Adrenal gland (tissue), 12 donors: ENCODE data around the gene IPO9. TPM values are rescaled to one million over a fixed set of nuclear protein-coding genes. Genes with fewer than 3 reads are reported as not detected.

ENCODE experiments used
- DNase-seq, 7 donors: peaks; one replicate each; pipeline ENCODE4 v3.0.0-alpha.2; 2019 to 2020
- H3K27ac ChIP-seq, 5 donors: fragments of 200-600 bp; sonication (generic) in 4 of 5; 1 replicate in 3 of 5; 2 replicates in 2 of 5; pipeline versions ENCODE4 v1.5.1 to v1.8.0; 2016 to 2020; ENCODE audit warnings: mild to moderate bottlenecking in 1 of 5
- H3K27me3 ChIP-seq: fragments of 200-600 bp; 2 replicates; pipeline ENCODE4 v1.8.0; 2021
- H3K36me3 ChIP-seq, 2 donors: fragments of 200-600 bp; replicated peaks in 1 of 2; 1 replicate in 1 of 2; 2 replicates in 1 of 2; pipeline versions ENCODE4 v1.5.1 to v1.8.0; 2018 to 2022
- H3K4me1 ChIP-seq, 2 donors: fragments of 200-600 bp; replicated peaks in 1 of 2; 1 replicate in 1 of 2; 2 replicates in 1 of 2; pipeline versions ENCODE4 v1.5.1 to v1.8.0; 2018 to 2021
- H3K4me3 ChIP-seq, 4 donors: fragments of 200-600 bp; sonication (generic) in 3 of 4; one replicate each; pipeline ENCODE4 v1.5.1; 2016 to 2018
- H3K9me3 ChIP-seq, 3 donors: fragments of 200-600 bp; sonication (generic) in 1 of 3; replicated peaks in 1 of 3; 1 replicate in 2 of 3; 2 replicates in 1 of 3; pipeline versions ENCODE4 v1.5.1 to v1.8.0; 2016 to 2021
- POLR2A ChIP-seq, 2 donors: fragments of 450-650 bp; IDR thresholded peaks; one replicate each; pipeline ENCODE4 v1.6.1; 2017; ENCODE audit warnings: antibody characterized with exemption in 2 of 2, mild to moderate bottlenecking in 2 of 2, moderate library complexity in 1 of 2
- WGBS, 4 donors: extraction: QIAGEN DNeasy Blood & Tissue Kit in 2 of 4; methylation state at CpG; one replicate each; pipeline versions ENCODE4 v1.1.5 to v1.1.7; 2013 to 2017; 5-methylcytosine and 5-hydroxymethylcytosine counted together
- intact Hi-C, 2 donors: fragments of 100-400 bp; cut with DNase I; formaldehyde crosslinking; loops; one replicate each; pipeline versions ENCODE4 v1.14.1 to v1.15.0; 2022 to 2023
- polyA plus RNA-seq, 3 donors: library from polyadenylated mRNA; stranded (reverse); fragments of 200-250 nt in 2 of 3; fragments of 350-450 nt in 1 of 3; fragmentation: Illumina TruSeq in 1 of 3; extraction: RNeasy Lipid Tissue Mini Kit (QIAGEN cat#74804) in 1 of 3; gene quantifications; one replicate each; pipeline ENCODE4 v1.2.3, GENCODE V29; 2013 to 2014
- total RNA-seq, 9 donors: library from RNA; depleted of rRNA in 4 of 9; stranded (reverse); fragments of >200 nt in 4 of 9; fragments of 120-200 nt in 1 of 9; fragmentation: NEBNext Ultra II Directional in 1 of 9; extraction: Animal tissue kit (Norgen Biotek cat#: 25700) in 1 of 9; gene quantifications; one replicate each; pipeline versions ENCODE4 v1.1.0 to v1.2.4, GENCODE V29; 2013 to 2023
- TF ChIP-seq, protein P1 (sequence below), 6 experiments: fragments of 450-650 bp in 4 of 6; fragments of 200-600 bp in 2 of 6; sonication (generic) in 1 of 6; IDR thresholded peaks; 1 replicate in 5 of 6; 2 replicates in 1 of 6; pipeline versions ENCODE4 v1.5.1 to v1.8.0; 2016 to 2021; ENCODE audit warnings: antibody characterized with exemption in 6 of 6, mild to moderate bottlenecking in 2 of 6, moderate library complexity in 1 of 6
- donor health status: healthy with polysubstance abuse.
- donor health status: Bipolar disorder and iron deficiency.
- donor health status: DM: yes; HTN: yes; CAD: no.
- donor health status: DM: no; HTN: no; CAD: no.
- donor health status: DM: no; HTN: no; CAD: no.
- donor health status: DM: yes; HTN: yes; CAD: no.

The IPO9 gene
- total and polyA plus RNA-seq, 12 donors: 13.6 to 45.2 (median 28.5) TPM

DNA sequence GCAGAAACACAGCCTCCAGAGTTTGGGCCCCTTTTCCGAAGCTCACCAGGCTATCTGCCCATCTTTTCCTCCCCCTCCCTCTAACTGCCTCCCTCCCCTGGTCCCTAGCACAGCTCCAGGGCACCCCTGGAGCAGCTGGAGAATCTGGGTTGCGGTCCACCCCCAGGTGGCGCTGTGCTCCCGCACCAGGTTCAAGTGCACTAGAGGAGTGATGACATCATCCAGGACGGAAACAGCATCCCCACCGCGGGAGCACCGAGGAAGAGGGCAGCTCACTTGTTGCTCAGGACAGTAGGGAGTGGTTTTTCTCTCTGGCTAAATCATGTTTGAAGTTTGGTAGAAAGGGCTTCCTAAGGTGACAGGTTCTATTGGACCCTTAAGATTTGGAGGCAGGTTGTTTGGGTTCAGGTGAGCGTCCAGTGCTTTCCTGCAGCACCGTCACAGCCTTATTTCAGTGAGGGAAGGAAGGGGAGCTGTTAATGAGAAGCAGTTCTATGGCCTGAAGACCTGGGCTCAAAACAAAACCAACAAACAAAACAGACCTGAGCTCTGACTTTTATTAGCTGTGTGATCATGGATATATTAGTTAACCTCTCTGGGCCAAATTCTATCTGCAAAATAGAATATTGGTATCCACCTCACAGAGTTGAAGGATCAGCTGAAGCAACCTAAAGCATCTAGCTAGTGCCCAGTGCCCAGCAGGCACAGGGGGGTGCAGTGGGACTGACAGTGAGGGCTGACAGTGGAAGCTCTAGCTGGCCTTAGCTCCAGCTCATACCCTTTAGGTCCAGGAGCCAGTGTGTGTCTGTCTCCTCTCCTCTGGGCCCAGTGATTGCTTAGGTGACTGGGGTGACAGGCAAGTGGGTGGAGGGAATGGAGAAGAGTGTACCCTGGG, 67.2 kb downstream of the IPO9 start:
- Histone ChIP-seq H3K4me3 (no peak overlapping the region), H3K9me3 (no peaks in the 10 kb centered on the region), H3K27me3 (no peaks in the 10 kb centered on the region), H3K4me1 (peaks cover 0 to 9% of the 10 kb centered on the region in 2 donors), H3K36me3 (peaks cover 0 to 20% of the 10 kb centered on the region in 2 donors), H3K27ac (peak overlapping the region in 3 of 5 donors; percentile 31 to 82 (median 46))
- WGBS, 4 donors: 11 to 29% (median 15%) methylated on average over 4 to 10 of the region's 10 CpGs
- TF ChIP-seq, protein P1, sequence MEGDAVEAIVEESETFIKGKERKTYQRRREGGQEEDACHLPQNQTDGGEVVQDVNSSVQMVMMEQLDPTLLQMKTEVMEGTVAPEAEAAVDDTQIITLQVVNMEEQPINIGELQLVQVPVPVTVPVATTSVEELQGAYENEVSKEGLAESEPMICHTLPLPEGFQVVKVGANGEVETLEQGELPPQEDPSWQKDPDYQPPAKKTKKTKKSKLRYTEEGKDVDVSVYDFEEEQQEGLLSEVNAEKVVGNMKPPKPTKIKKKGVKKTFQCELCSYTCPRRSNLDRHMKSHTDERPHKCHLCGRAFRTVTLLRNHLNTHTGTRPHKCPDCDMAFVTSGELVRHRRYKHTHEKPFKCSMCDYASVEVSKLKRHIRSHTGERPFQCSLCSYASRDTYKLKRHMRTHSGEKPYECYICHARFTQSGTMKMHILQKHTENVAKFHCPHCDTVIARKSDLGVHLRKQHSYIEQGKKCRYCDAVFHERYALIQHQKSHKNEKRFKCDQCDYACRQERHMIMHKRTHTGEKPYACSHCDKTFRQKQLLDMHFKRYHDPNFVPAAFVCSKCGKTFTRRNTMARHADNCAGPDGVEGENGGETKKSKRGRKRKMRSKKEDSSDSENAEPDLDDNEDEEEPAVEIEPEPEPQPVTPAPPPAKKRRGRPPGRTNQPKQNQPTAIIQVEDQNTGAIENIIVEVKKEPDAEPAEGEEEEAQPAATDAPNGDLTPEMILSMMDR (IDR thresholded peaks at IDR 0.05): peak; percentile 92 to 98 (median 97)
- no peak for TF ChIP-seq POLR2A (IDR thresholded peaks at IDR 0.05)
- peak; percentile 91 to 97 (median 93) for DNase-seq
- intact Hi-C loops: loop anchor here (2.0 to 10.0 kb wide), 3 partner anchors 73 to 229 kb away; partner anchors contain the start of gene GPR37L1 (in 2 of the 2)

DNA sequence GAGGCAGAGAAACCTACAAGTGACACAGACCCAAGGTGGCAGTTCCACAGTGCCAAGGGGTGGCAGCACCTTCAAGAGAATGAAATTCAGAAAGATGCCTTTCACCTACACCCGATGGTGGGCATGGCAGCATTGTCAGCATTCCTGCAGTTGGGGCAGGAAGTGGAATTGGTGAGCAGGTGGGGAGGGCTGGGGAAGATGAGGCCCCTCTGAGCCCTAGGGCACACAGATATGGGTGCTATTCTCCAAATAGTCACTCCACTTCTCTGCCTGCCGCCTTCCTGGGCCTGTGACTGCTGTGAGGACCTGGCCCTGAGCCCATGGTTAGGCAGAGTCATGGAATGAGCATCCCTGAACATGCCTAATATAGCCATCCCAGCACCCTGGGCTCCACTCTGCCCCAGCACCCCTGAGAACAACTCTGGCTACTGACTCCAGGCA, 68.0 kb downstream of the IPO9 start:
- Histone ChIP-seq H3K4me3 (no peak overlapping the region), H3K27ac (peak overlapping the region in 3 of 5 donors; percentile 31 to 82 (median 46)), H3K4me1 (peaks cover 0 to 11% of the 10 kb centered on the region in 2 donors), H3K9me3 (no peaks in the 10 kb centered on the region), H3K36me3 (peaks cover 0 to 20% of the 10 kb centered on the region in 2 donors), H3K27me3 (no peaks in the 10 kb centered on the region)
- DNase-seq: no peak
- TF ChIP-seq POLR2A (IDR thresholded peaks at IDR 0.05): no peak
- TF ChIP-seq, protein P1 (IDR thresholded peaks at IDR 0.05): peak in 1 of 6 experiments; percentile 8
- WGBS, 4 donors: 58 to 100% (median 72%) methylated on average over 1 to 2 of the region's 2 CpGs
- intact Hi-C loops: loop anchor here (2.0 to 10.0 kb wide), 2 partner anchors 76 to 228 kb away; partner anchors contain the start of gene GPR37L1 (in 2 of the 2)

DNA sequence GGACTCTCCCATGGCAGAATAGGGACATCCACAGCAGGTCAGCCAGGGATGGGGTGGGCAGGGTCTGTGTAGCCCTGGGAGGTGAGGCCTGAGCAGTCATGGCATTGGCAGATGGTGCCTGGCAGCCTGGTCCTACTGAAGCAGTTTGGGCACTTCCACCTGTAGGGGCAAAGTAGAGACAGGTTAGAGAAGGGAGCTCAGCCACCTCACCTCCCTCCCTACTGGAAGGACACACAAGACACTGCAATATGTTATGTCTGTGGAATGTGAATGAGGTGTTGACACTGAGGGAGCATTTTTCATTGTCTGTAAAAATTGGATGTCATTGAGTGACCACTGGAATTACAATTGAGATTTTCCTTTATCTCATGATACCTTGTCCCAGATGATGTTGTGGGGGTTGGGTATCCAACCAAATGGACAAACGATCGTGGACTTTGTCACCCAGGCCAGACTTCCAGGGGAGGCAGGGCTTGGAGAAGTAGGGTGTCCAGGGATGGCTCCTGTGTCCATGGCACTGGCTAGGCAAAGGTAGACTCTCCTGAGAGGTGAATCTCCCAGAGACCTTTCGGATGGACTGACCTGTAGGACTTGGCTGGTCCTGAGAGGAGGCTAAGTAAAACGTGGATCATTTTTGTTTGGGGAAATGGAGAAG, 69.4 kb downstream of the IPO9 start:
- intact Hi-C loops: loop anchor here (10.0 kb wide), 1 partner anchor 226 kb away; the partner anchor contains the start of gene GPR37L1 (in 2 of the 2)
- Histone ChIP-seq H3K4me1 (peaks cover 0 to 22% of the 10 kb centered on the region in 2 donors), H3K4me3 (no peak overlapping the region), H3K36me3 (peaks cover 0 to 20% of the 10 kb centered on the region in 2 donors), H3K27me3 (no peaks in the 10 kb centered on the region), H3K27ac (peak overlapping the region in 1 of 5 donors; percentile 34), H3K9me3 (no peaks in the 10 kb centered on the region)
- 64 to 88% (median 81%) methylated on average over 4 of the region's 4 CpGs for WGBS, 4 donors
- DNase-seq: no peak
- TF ChIP-seq, protein P1 (IDR thresholded peaks at IDR 0.05): no peak
- no peak for TF ChIP-seq POLR2A (IDR thresholded peaks at IDR 0.05)

- intact Hi-C loops: loop anchor here (10.0 kb wide), 1 partner anchor 226 kb away; the partner anchor contains the start of gene GPR37L1 (in 2 of the 2)
These were observed 70.0 kb downstream of the IPO9 start for GRCh38 chr1:201898992-201899391.

More at GRCh38 chr1:201898992-201899391, 70.0 kb downstream of the IPO9 start:
- peaks cover 0 to 28% of the 10 kb centered on the region in 2 donors for H3K4me1 ChIP-seq
- 70 to 93% (median 91%) methylated on average over 2 to 4 of the region's 4 CpGs for WGBS, 4 donors
- no peaks in the 10 kb centered on the region for H3K9me3 ChIP-seq
- peaks cover 0 to 20% of the 10 kb centered on the region in 2 donors for H3K36me3 ChIP-seq
- H3K4me3 ChIP-seq: no peak overlapping the region
- H3K27ac ChIP-seq: peak overlapping the region in 1 of 5 donors; percentile 27
- H3K27me3 ChIP-seq: no peaks in the 10 kb centered on the region
- TF ChIP-seq POLR2A (IDR thresholded peaks at IDR 0.05): no peak
- TF ChIP-seq, protein P1 (IDR thresholded peaks at IDR 0.05): no peak
- DNase-seq: no peak
